K562 (cell line): Measurements from ENCODE around the gene NVL. TPM values are rescaled to one million over a fixed set of nuclear protein-coding genes. Genes with fewer than 3 reads are reported as not detected.

Experiments
- ARID1B ChIP-seq: fragments of 450-650 bp; IDR thresholded peaks from 2 replicates; pipeline ENCODE4 v1.6.1; 2016; ENCODE audit warnings: antibody characterized with exemption, mild to moderate bottlenecking, inconsistent platforms
- BRD9 ChIP-seq: fragments of 450-650 bp; IDR thresholded peaks from 2 replicates; pipeline ENCODE4 v1.6.1; 2018; ENCODE audit warnings: low read depth; ENCODE audit not compliant: partially characterized antibody
- CBFB ChIP-seq: sonication (generic); formaldehyde crosslinking; IDR thresholded peaks from 2 replicates; pipeline ENCODE4 v1.4.0; 2020; ENCODE audit warnings: mild to moderate bottlenecking, missing genetic modification reagents
- DDX20 ChIP-seq: fragments of 450-650 bp; IDR thresholded peaks from 2 replicates; pipeline ENCODE4 v1.6.1; 2016; ENCODE audit warnings: missing genetic modification characterization, low read depth, mild to moderate bottlenecking, missing compliant biosample characterization, moderate library complexity
- FOSL1 ChIP-seq: fragments of 200-800 bp; sonication (Bioruptor generic); conservative IDR thresholded peaks from 2 replicates; pipeline ENCODE4 v1.6.1; 2016; ENCODE audit warnings: missing genetic modification characterization, missing compliant biosample characterization
- FOXM1 ChIP-seq, 2 experiments: fragments of 450-650 bp in 1 of 2; sonication (generic) in 1 of 2; formaldehyde crosslinking in 1 of 2; IDR thresholded peaks; 2 replicates each; pipeline versions ENCODE4 v1.6.1 to v1.9.0; 2017 to 2022; ENCODE audit warnings: low read depth in 2 of 2, mild to moderate bottlenecking in 2 of 2, missing genetic modification reagents in 1 of 2, moderate library complexity in 1 of 2
- HLTF ChIP-seq: fragments of 450-650 bp; IDR thresholded peaks from 2 replicates; pipeline ENCODE4 v1.6.1; 2016
- HOXB6 ChIP-seq: fragments of 250-450 bp; sonication (Bioruptor Pico); IDR thresholded peaks from 2 replicates; pipeline ENCODE4 v1.5.1; 2022; ENCODE audit warnings: mild to moderate bottlenecking, borderline replicate concordance
- MED1 ChIP-seq: sonication (generic); formaldehyde crosslinking; IDR thresholded peaks from 2 replicates; pipeline ENCODE4 v1.8.1; 2023; ENCODE audit warnings: missing genetic modification reagents, borderline replicate concordance
- NFE2L1 ChIP-seq: fragments of 450-650 bp; IDR thresholded peaks from 2 replicates; pipeline ENCODE4 v1.6.1; 2016; ENCODE audit warnings: missing genetic modification characterization, low read depth, mild to moderate bottlenecking, missing compliant biosample characterization, moderate library complexity, borderline replicate concordance
- NFYB ChIP-seq: IDR thresholded peaks from 2 replicates; pipeline ENCODE4 v1.6.1; 2011; ENCODE audit warnings: mild to moderate bottlenecking, moderate library complexity; ENCODE audit not compliant: insufficient read length; ENCODE audit errors: extremely low read depth
- PPARD ChIP-seq: fragments of 250-450 bp; sonication (Bioruptor Pico); IDR thresholded peaks from 2 replicates; pipeline ENCODE4 v1.8.0; 2022; ENCODE audit warnings: inconsistent platforms, mild to moderate bottlenecking, moderate library complexity
- PTRF ChIP-seq: fragments of 450-650 bp; IDR thresholded peaks from 2 replicates; pipeline ENCODE4 v1.6.1; 2016; ENCODE audit warnings: mild to moderate bottlenecking, missing genetic modification characterization, missing compliant biosample characterization
- RAD21 ChIP-seq, 2 experiments: fragments of 250-450 bp in 1 of 2; fragments of 450-650 bp in 1 of 2; sonication (Bioruptor Pico) in 1 of 2; formaldehyde crosslinking in 1 of 2; IDR thresholded peaks in 1 of 2; conservative IDR thresholded peaks in 1 of 2; 2 replicates each; pipeline versions ENCODE4 v1.4.0 to v1.8.0; 2020 to 2022; ENCODE audit warnings: mild to moderate bottlenecking in 2 of 2, moderate library complexity in 1 of 2
- RFX5 ChIP-seq: IDR thresholded peaks from 2 replicates; pipeline ENCODE4 v1.6.1; 2011; ENCODE audit warnings: low read depth, mild to moderate bottlenecking, improper control_type of control experiment, low read length
- SAFB2 ChIP-seq: fragments of 200-400 bp; formaldehyde crosslinking; IDR thresholded peaks from 2 replicates; pipeline ENCODE4 v1.6.1; 2018; ENCODE audit warnings: borderline replicate concordance, low read length, low read depth, moderate library complexity; ENCODE audit not compliant: severe bottlenecking
- SRSF9 ChIP-seq: fragments of 200-400 bp; formaldehyde crosslinking; IDR thresholded peaks from 2 replicates; pipeline ENCODE4 v1.6.1; 2017; ENCODE audit warnings: low read depth, low read length, borderline replicate concordance
- TCF7L2 ChIP-seq: fragments of 150-350 bp; IDR thresholded peaks from 2 replicates; pipeline ENCODE4 v1.6.1; 2016; ENCODE audit warnings: low read depth, mild to moderate bottlenecking, low read length, moderate library complexity
- ZNF395 ChIP-seq: fragments of 200-800 bp; sonication (Bioruptor generic); IDR thresholded peaks from 2 replicates; pipeline ENCODE4 v1.6.1; 2017; ENCODE audit warnings: missing genetic modification characterization, missing compliant biosample characterization
- ZNF644 ChIP-seq: fragments of 200-800 bp; sonication (Bioruptor generic); IDR thresholded peaks from 2 replicates; pipeline ENCODE4 v1.6.1; 2016; ENCODE audit warnings: low read depth, missing genetic modification characterization, missing compliant biosample characterization
- ZSCAN32 ChIP-seq: fragments of 450-650 bp; formaldehyde crosslinking; IDR thresholded peaks from 2 replicates; pipeline ENCODE4 v1.4.0; 2020; ENCODE audit warnings: mild to moderate bottlenecking, moderate library complexity
- polyA plus RNA-seq, 8 experiments: library from polyadenylated mRNA; depleted of rRNA in 4 of 8; stranded (reverse) in 5 of 8; unstranded in 3 of 8; fragments of >200 nt; fragmentation: Nextera tagmentation in 2 of 8; fragmentation: Illumina TruSeq in 1 of 8; extraction: Ambion mirVana in 2 of 8; extraction: Trizol in 1 of 8; gene quantifications; 2 replicates each; pipeline versions ENCODE4 v1.2.1 to v1.2.3, GENCODE V29; 2011 to 2014; ENCODE audit warnings: inconsistent platforms in 1 of 8, missing spikeins in 1 of 8
- total RNA-seq, 7 experiments: library from RNA; depleted of rRNA in 6 of 7; stranded (reverse); fragments of >200 nt in 6 of 7; fragmentation: Illumina TruSeq in 2 of 7; extraction: Trizol in 2 of 7; gene quantifications; 2 replicates each; pipeline versions ENCODE4 v1.2.1 to v1.2.3, GENCODE V29; 2011 to 2021; ENCODE audit warnings: low replicate concordance in 1 of 7
- TF ChIP-seq, protein P1 (sequence below): IDR thresholded peaks from 2 replicates; pipeline ENCODE4 v1.6.1; 2014; ENCODE audit warnings: antibody characterized with exemption
- TF ChIP-seq, protein P2 (sequence below): fragments of 450-650 bp; formaldehyde crosslinking; IDR thresholded peaks from 2 replicates; pipeline ENCODE4 v1.4.0; 2022; ENCODE audit warnings: missing genetic modification characterization
- TF ChIP-seq, protein P3 (sequence below): fragments of 450-650 bp; IDR thresholded peaks from 2 replicates; pipeline ENCODE4 v1.6.1; 2017; ENCODE audit warnings: mild to moderate bottlenecking, moderate library complexity

The NVL gene
- total and polyA plus RNA-seq, 9 of the 15 experiments (the other 6 are each of a cell fraction or from before 2014, with no cell fraction given), result 32.5 to 86.6 (median 62.9) TPM

DNA sequence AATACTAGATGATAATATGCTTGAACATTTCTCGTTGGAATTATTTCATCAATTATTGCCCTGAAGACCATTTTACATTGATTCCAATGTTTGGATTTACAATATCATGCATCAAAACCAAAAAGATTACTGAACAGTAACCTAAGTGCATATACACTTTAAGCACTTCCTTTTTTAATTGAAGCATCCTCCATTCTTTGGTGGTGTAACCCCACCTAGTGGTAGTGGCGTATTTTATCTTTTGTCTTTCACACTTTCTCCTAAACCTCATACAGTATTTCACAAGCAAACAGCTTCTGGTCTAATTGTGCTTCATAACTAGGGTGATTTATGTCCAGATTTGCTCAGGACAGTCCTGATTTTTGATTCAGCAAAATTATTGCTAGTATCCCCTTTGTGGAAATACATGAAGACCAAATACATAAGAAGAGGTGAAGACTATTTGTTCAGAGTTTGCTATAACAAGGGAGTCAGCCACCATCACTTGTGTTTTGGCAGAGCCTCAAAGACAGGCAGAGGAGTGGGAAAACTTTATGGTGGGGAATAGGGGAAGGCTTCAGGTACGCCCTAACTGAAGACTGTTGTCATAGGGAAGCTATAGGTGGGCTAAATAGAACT is 3.4 kb upstream of the NVL start (continued):
- TF ChIP-seq PTRF (tag) (no peak), NFE2L1 (tag) (no peak), HOXB6 (no peak), DDX20 (tag) (no peak), ZNF395 (CRISPR knock-in tag) (no peak; the same call in 1 of the 2 replicates), FOXM1 (IDR thresholded peaks at IDR 0.05; ENCODE audit: low read depth) (no peak), FOXM1 (CRISPR knock-in tag; IDR thresholded peaks at IDR 0.05; ENCODE audit: low read depth) (no peak), BRD9 (peak; percentile 84), PPARD (CRISPR knock-in tag) (no peak), FOSL1 (tag) (no peak), ARID1B (no peak), MED1 (CRISPR knock-in tag) (no peak), SRSF9 (no peak), RFX5 (no peak), SAFB2 (no peak), RAD21 (CRISPR knock-in tag; conservative IDR thresholded peaks at IDR 0.05 in 1 of 2, IDR thresholded peaks at IDR 0.05 in 1 of 2) (peak; percentile 96 to 98), CBFB (CRISPR knock-in tag) (no peak), NFYB (no peak), HLTF (no peak), TCF7L2 (no peak), ZSCAN32 (CRISPR knock-in tag) (no peak), ZNF644 (no peak)
- TF ChIP-seq, protein P1, sequence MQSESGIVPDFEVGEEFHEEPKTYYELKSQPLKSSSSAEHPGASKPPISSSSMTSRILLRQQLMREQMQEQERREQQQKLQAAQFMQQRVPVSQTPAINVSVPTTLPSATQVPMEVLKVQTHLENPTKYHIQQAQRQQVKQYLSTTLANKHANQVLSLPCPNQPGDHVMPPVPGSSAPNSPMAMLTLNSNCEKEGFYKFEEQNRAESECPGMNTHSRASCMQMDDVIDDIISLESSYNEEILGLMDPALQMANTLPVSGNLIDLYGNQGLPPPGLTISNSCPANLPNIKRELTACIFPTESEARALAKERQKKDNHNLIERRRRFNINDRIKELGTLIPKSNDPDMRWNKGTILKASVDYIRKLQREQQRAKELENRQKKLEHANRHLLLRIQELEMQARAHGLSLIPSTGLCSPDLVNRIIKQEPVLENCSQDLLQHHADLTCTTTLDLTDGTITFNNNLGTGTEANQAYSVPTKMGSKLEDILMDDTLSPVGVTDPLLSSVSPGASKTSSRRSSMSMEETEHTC, result no peak
- TF ChIP-seq, protein P2, sequence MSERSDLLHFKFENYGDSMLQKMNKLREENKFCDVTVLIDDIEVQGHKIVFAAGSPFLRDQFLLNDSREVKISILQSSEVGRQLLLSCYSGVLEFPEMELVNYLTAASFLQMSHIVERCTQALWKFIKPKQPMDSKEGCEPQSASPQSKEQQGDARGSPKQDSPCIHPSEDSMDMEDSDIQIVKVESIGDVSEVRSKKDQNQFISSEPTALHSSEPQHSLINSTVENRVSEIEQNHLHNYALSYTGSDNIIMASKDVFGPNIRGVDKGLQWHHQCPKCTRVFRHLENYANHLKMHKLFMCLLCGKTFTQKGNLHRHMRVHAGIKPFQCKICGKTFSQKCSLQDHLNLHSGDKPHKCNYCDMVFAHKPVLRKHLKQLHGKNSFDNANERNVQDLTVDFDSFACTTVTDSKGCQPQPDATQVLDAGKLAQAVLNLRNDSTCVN, result no peak
- TF ChIP-seq, protein P3, sequence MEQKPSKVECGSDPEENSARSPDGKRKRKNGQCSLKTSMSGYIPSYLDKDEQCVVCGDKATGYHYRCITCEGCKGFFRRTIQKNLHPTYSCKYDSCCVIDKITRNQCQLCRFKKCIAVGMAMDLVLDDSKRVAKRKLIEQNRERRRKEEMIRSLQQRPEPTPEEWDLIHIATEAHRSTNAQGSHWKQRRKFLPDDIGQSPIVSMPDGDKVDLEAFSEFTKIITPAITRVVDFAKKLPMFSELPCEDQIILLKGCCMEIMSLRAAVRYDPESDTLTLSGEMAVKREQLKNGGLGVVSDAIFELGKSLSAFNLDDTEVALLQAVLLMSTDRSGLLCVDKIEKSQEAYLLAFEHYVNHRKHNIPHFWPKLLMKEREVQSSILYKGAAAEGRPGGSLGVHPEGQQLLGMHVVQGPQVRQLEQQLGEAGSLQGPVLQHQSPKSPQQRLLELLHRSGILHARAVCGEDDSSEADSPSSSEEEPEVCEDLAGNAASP, result no peak
